Heart left ventricle (tissue), 13 donors: ENCODE measurements around the gene PDF.

ENCODE experiments used
- CTCF ChIP-seq, 12 donors: fragments of 200-600 bp; sonication (generic) in 4 of 12; IDR thresholded peaks; one replicate each; pipeline versions ENCODE4 v1.5.0 to v1.8.0; 2018 to 2022; ENCODE audit warnings: antibody characterized with exemption in 12 of 12, mild to moderate bottlenecking in 5 of 12
- POLR2A ChIP-seq, 2 donors: fragments of 450-650 bp; IDR thresholded peaks; one replicate each; pipeline ENCODE4 v1.6.1; 2017; ENCODE audit warnings: antibody characterized with exemption in 2 of 2, mild to moderate bottlenecking in 2 of 2, moderate library complexity in 2 of 2
- donor health status: ischemic (EF 13 %, LVEDD 7.1; RV severe dilation, severe dysfunction).
- donor health status: DM: no; HTN: yes; CAD: no.
- donor health status: DM: no; HTN: no; CAD: no.
- donor health status: ischemic (EF 25% LVEDD 6.9; RV normal size, moderate dysfunction).
- donor health status: ischemic (EF 25% LVEDD 5.7; RV mildly dilated, moderate dysfunction).
- donor health status: ischemic (EF 35%, LVEDD 5.7; RV mildly dilated, moderate dysfunction).
- donor health status: nonischemic (EF 11% LVEDD 7.7; RV severe dilation, severe dysfunction).
- donor health status: DM: yes; HTN: yes; CAD: no.
- donor health status: PGD.
- donor health status: ischemic (EF 29% LVEDD 5.4; RV normal size, mild dysfunction).
- donor health status: nonischemic (EF 23%, LVEDD 6.1; RV moderate dilation, normal function).

- no peak for TF ChIP-seq CTCF (IDR thresholded peaks at IDR 0.05)
- TF ChIP-seq POLR2A (IDR thresholded peaks at IDR 0.05), result no peak
Observed at GRCh38 chr16:69346683-69347082, 16.3 kb upstream of the PDF start.
